ENCODE measurements around the gene IGFALS.

DNA sequence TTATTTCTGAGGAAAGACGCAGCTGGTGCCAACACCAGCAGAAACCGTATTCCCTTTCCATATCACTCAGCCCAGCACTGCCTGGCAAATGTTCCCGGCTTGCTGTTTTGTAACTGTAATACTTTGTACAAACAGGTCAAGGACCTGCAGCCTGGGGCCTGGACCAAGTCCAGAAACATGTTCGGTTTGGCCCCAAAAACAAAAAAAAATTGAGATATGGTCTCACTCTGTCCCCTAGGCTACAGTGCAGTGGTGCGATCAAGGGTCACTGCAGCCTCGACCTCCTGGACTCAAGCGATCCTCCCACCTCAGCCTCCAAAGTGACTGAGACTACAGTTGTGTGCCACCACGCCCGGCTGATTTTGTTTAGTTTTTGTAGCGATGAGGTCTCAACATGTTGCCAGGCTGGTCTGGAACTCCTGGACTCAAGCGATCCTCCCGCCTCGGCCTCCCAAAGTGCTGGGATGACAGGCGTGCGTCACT is 31.9 kb upstream of the IGFALS start:
- TF ChIP-seq, protein P1, sequence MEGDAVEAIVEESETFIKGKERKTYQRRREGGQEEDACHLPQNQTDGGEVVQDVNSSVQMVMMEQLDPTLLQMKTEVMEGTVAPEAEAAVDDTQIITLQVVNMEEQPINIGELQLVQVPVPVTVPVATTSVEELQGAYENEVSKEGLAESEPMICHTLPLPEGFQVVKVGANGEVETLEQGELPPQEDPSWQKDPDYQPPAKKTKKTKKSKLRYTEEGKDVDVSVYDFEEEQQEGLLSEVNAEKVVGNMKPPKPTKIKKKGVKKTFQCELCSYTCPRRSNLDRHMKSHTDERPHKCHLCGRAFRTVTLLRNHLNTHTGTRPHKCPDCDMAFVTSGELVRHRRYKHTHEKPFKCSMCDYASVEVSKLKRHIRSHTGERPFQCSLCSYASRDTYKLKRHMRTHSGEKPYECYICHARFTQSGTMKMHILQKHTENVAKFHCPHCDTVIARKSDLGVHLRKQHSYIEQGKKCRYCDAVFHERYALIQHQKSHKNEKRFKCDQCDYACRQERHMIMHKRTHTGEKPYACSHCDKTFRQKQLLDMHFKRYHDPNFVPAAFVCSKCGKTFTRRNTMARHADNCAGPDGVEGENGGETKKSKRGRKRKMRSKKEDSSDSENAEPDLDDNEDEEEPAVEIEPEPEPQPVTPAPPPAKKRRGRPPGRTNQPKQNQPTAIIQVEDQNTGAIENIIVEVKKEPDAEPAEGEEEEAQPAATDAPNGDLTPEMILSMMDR (IDR thresholded peaks at IDR 0.05), result no peak
- TF ChIP-seq POLR2A (IDR thresholded peaks at IDR 0.05), result no peak

Data from esophagus squamous epithelium (tissue), 4 donors.